Testis (tissue), 5 donors: Measurements from ENCODE around the gene TLCD4. TPM values are rescaled to one million over a fixed set of nuclear protein-coding genes. Genes with fewer than 3 reads are reported as not detected.

Source experiments
- DNase-seq: peaks from one replicate; pipeline ENCODE4 v3.0.0-alpha.2; 2019
- H3K27ac ChIP-seq, 2 donors: fragments of 200-600 bp; sonication (generic); one replicate each; pipeline ENCODE4 v1.5.1; 2019
- H3K27me3 ChIP-seq: fragments of 200-600 bp; sonication (generic); one replicate; pipeline ENCODE4 v1.5.1; 2019
- H3K36me3 ChIP-seq: fragments of 200-600 bp; sonication (generic); one replicate; pipeline ENCODE4 v1.5.1; 2017; ENCODE audit warnings: low read depth; ENCODE audit errors: missing control alignments
- H3K4me1 ChIP-seq: fragments of 200-600 bp; sonication (generic); one replicate; pipeline ENCODE4 v1.5.1; 2019
- H3K4me3 ChIP-seq, 2 donors: fragments of 200-600 bp; sonication (generic); one replicate each; pipeline ENCODE4 v1.5.1; 2017 to 2019
- H3K9me3 ChIP-seq: fragments of 200-600 bp; sonication (generic); one replicate; pipeline ENCODE4 v1.5.1; 2017
- POLR2A ChIP-seq: fragments of 450-650 bp; IDR thresholded peaks from one replicate; pipeline ENCODE4 v1.6.1; 2017; ENCODE audit warnings: antibody characterized with exemption, mild to moderate bottlenecking, moderate library complexity
- WGBS, 2 donors: methylation state at CpG; one replicate each; pipeline ENCODE4 v1.1.5; 2018; 5-methylcytosine and 5-hydroxymethylcytosine counted together
- intact Hi-C: fragments of 100-400 bp; cut with DNase I; formaldehyde crosslinking; loops from one replicate; pipeline ENCODE4 v1.15.1; 2023; ENCODE audit warnings: low total_unique reads
- long read RNA-seq, 2 donors: transcript quantifications; one replicate each; lab custom pipeline, GENCODE V29; 2026
- polyA plus RNA-seq: library from polyadenylated mRNA; stranded (reverse); fragments of 350-450 nt; fragmentation: Illumina TruSeq; extraction: RNeasy Lipid Tissue Mini Kit (QIAGEN cat#74804); gene quantifications from one replicate; pipeline ENCODE4 v1.2.3, GENCODE V29; 2014; ENCODE audit warnings: low read depth, low replicate concordance; ENCODE audit not compliant: insufficient read depth
- total RNA-seq, 2 donors: library from RNA; depleted of rRNA; stranded (reverse); fragments of >200 nt; gene quantifications; one replicate each; pipeline ENCODE4 v1.2.3, GENCODE V29; 2016
- TF ChIP-seq, protein P1 (sequence below), 3 experiments: fragments of 450-650 bp in 2 of 3; fragments of 200-600 bp in 1 of 3; sonication (generic) in 1 of 3; IDR thresholded peaks; one replicate each; pipeline ENCODE4 v1.5.1; 2016 to 2019; ENCODE audit warnings: antibody characterized with exemption in 3 of 3, mild to moderate bottlenecking in 2 of 3, moderate library complexity in 1 of 3

TLCD4 gene, protein sequence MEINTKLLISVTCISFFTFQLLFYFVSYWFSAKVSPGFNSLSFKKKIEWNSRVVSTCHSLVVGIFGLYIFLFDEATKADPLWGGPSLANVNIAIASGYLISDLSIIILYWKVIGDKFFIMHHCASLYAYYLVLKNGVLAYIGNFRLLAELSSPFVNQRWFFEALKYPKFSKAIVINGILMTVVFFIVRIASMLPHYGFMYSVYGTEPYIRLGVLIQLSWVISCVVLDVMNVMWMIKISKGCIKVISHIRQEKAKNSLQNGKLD
- total RNA-seq (10 to 100 TPM in 1 of 2 donors, 1 to 10 TPM in 1; 7.2 to 25.2 TPM), polyA plus RNA-seq (8.3 TPM)
- long read RNA-seq, donor 1, full-length matches to known transcripts = 4 of 4 reads
- long read RNA-seq, donor 1, partial matches to known transcripts = 0 of 4 reads
- long read RNA-seq, donor 1, other reads (novel, unspliced or antisense) = 0 of 4 reads
- long read RNA-seq, donor 2, full-length matches to known transcripts = 8 of 8 reads
- long read RNA-seq, donor 2, partial matches to known transcripts = 0 of 8 reads
- long read RNA-seq, donor 2, other reads (novel, unspliced or antisense) = 0 of 8 reads

DNA sequence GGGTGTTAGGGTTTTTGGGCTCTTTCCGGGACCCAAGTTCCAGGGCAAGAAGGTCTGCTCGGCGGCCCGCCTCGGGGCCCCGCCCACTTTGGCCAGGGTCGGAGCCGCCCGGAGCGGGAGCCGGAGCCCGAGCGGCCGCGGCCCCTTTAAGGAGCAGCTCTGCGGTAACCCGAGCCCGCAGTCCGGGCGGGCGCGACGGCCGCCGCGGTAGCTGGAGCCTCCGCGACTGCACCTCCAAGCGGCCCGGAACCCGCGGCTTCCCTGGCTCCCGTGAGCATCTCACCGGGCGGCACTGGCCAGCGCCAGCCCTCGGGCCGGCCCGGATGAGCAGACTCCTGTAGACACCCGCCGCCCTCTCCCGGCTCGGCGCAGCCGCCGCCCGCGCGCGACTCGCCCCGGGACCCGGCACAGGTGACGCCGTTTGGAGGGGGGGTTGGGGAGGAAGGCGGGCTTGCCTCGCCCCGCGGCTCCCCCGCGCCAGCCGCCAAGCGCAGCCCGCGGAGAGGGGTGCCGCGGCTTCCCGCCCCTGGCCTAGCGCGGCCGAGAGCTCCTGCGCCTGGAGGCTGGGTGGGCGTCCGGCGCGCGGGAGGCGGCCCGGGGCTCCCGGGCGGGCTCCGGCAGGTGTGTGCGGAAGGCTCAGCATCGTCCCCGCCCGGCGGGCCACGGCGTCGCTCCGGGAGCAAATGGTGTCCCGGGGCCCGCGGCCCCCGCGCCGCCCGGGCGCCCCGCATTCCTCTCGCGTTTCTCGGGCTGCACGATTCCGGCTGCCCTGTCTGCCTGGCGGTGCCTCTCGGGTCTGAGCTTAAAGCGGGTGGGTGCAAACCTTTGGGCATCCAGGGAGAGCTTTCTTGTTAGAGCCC lies at the start of gene TLCD4:
Gene TLCD4, plus strand, starts transcription at position 149 of the 860 bp plus-strand sequence. CDS start 26,547 bp downstream, outside the sequence.
- peak; percentile 70 for DNase-seq
- Histone ChIP-seq H3K27ac (peak within 1 kb of the TSS; percentile 48 to 77), H3K9me3 (no peaks in the 10 kb centered on the region), H3K27me3 (no peaks in the 10 kb centered on the region), H3K4me3 (peak within 1 kb of the TSS; percentile 62 to 80), H3K36me3 (no peaks in the 10 kb centered on the region), H3K4me1 (peaks cover 4% of the 10 kb centered on the region)
- WGBS, 2 donors = 1% methylated on average over 45 of the region's 108 CpGs; no CpG with 5 or more reads in 1 of the 2 donors
- TF ChIP-seq POLR2A = no peak
- TF ChIP-seq, protein P1, sequence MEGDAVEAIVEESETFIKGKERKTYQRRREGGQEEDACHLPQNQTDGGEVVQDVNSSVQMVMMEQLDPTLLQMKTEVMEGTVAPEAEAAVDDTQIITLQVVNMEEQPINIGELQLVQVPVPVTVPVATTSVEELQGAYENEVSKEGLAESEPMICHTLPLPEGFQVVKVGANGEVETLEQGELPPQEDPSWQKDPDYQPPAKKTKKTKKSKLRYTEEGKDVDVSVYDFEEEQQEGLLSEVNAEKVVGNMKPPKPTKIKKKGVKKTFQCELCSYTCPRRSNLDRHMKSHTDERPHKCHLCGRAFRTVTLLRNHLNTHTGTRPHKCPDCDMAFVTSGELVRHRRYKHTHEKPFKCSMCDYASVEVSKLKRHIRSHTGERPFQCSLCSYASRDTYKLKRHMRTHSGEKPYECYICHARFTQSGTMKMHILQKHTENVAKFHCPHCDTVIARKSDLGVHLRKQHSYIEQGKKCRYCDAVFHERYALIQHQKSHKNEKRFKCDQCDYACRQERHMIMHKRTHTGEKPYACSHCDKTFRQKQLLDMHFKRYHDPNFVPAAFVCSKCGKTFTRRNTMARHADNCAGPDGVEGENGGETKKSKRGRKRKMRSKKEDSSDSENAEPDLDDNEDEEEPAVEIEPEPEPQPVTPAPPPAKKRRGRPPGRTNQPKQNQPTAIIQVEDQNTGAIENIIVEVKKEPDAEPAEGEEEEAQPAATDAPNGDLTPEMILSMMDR (IDR thresholded peaks at IDR 0.05) = no peak
- intact Hi-C loops = no loop called here

- no peak for TF ChIP-seq POLR2A
- TF ChIP-seq, protein P1 (IDR thresholded peaks at IDR 0.05) = no peak
- Histone ChIP-seq H3K4me1 (no peaks in the 10 kb centered on the region), H3K27ac (no peak overlapping the region), H3K4me3 (no peak overlapping the region), H3K36me3 (no peaks in the 10 kb centered on the region), H3K27me3 (no peaks in the 10 kb centered on the region), H3K9me3 (no peaks in the 10 kb centered on the region)
- DNase-seq = no peak
- intact Hi-C loops = no loop called here
- 75 to 80% methylated on average over 5 of the region's 5 CpGs for WGBS, 2 donors
Observed at GRCh38 chr1:95067568-95067967, 49.6 kb upstream of the TLCD4 start.

- H3K4me1 ChIP-seq = no peaks in the 10 kb centered on the region
- H3K27ac ChIP-seq = no peak overlapping the region
- no peak for DNase-seq
- whole genome bisulfite sequencing, 2 donors = 69 to 74% methylated on average over 6 of the region's 6 CpGs
- no peak overlapping the region for H3K4me3 ChIP-seq
- H3K36me3 ChIP-seq = no peaks in the 10 kb centered on the region
- no peaks in the 10 kb centered on the region for H3K9me3 ChIP-seq
- TF ChIP-seq, protein P1 (IDR thresholded peaks at IDR 0.05) = no peak
- TF ChIP-seq POLR2A = no peak
- no peaks in the 10 kb centered on the region for H3K27me3 ChIP-seq
- intact Hi-C loops = no loop called here
Observed at GRCh38 chr1:95068956-95069709, 48.0 kb upstream of the TLCD4 start.

DNA sequence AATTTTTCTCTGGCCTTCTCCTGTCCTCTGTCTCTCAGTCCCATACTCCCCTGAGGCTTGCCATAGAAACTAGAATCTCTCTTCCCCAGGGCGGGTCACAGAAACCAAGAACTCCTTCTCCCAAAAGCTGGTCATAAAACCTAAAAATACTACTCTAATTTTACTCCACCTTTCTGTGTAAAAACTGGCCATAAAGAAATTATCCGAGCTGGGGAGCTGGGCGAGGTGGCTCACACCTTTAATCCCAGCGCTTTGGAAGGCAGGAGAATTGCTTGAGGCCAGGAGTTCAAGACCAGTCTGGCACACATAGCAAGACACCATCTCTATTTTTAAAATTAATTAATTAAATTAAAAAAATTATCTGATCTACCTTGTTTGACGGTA lies 47.5 kb upstream of the TLCD4 start:
- intact Hi-C loops = no loop called here
- H3K4me3 ChIP-seq = no peak overlapping the region
- H3K4me1 ChIP-seq = no peaks in the 10 kb centered on the region
- WGBS, 2 donors = 90 to 95% methylated on average over 5 of the region's 5 CpGs
- no peak for TF ChIP-seq POLR2A
- TF ChIP-seq, protein P1 (IDR thresholded peaks at IDR 0.05) = no peak
- H3K9me3 ChIP-seq = no peaks in the 10 kb centered on the region
- H3K36me3 ChIP-seq = no peaks in the 10 kb centered on the region
- no peak for DNase-seq
- H3K27ac ChIP-seq = no peak overlapping the region
- H3K27me3 ChIP-seq = no peaks in the 10 kb centered on the region
